HepG2 (cell line): Measurements from ENCODE around the gene COL18A1. TPM values are rescaled to one million over a fixed set of nuclear protein-coding genes. Genes with fewer than 3 reads are reported as not detected.
"Not testable (repeated sequence)": the region's sequence is repeated elsewhere in the genome, so short reads cannot be mapped to it uniquely, and the experiment has no call there.

Source experiments
- ATAC-seq: fragments of 200-7000 bp; cut with Tn5 transposase; 3 replicates; pipeline ENCODE4 v1.9.1; 2020; ENCODE audit warnings: mild to moderate bottlenecking, moderate library complexity
- BruUV-seq: library from RNA; stranded (reverse); fragments of 400-500 nt; replicated peaks from 2 replicates; lab custom pipeline; 2021; lab: Mats Ljungman, UMichigan
- CTCF ChIA-PET: fragments of 300-600 bp; formaldehyde crosslinking; extraction: SDS; loops from one replicate; lab custom pipeline; 2021; ENCODE audit warnings: low total read pairs, inconsistent platforms, low intra/inter-chr PET ratio; lab: Yijun Ruan, JAX
- POLR2A ChIA-PET: fragments of 350-600 bp; sonication (Branson Sonifier 250); formaldehyde crosslinking; loops from one replicate; lab custom pipeline; 2020; ENCODE audit warnings: antibody characterized with exemption, inconsistent platforms; lab: Yijun Ruan, JAX
- DNase-seq: peaks from one replicate; pipeline ENCODE4 v3.0.0-alpha.2; 2015; ENCODE audit warnings: low spot score
- FAIRE-seq: peaks from 3 replicates; lab custom pipeline; 2011; peaks lifted over from hg19 to GRCh38; lab: Jason Lieb, UNC
- H2AFZ ChIP-seq: one replicate; pipeline ENCODE4 v1.6.1; 2011; ENCODE audit warnings: low read length, inconsistent platforms
- H3K27ac ChIP-seq: fragments of 300-600 bp; 3 replicates; pipeline ENCODE4 v1.8.0; 2011; ENCODE audit warnings: mixed run types, mild to moderate bottlenecking, mixed read lengths, low read length, inconsistent platforms; ENCODE audit not compliant: insufficient read depth; ENCODE audit errors: extremely low read length
- H3K27me3 ChIP-seq, 2 experiments: fragments of 200-600 bp in 1 of 2; 2 replicates in 1 of 2; 3 replicates in 1 of 2; pipeline versions ENCODE4 v1.6.0 to v1.8.0; 2011; ENCODE audit warnings: low read length in 2 of 2, mild to moderate bottlenecking in 2 of 2, moderate library complexity in 2 of 2, inconsistent platforms in 1 of 2; ENCODE audit not compliant: insufficient read depth in 2 of 2, control insufficient read depth in 1 of 2
- H3K36me3 ChIP-seq, 2 experiments: fragments of 200-600 bp in 1 of 2; replicated peaks in 1 of 2; 2 replicates in 1 of 2; 3 replicates in 1 of 2; pipeline versions ENCODE4 v1.5.1 to v1.8.0; 2011; ENCODE audit warnings: low read length in 2 of 2, inconsistent platforms in 1 of 2; ENCODE audit not compliant: insufficient read depth in 2 of 2, control insufficient read depth in 1 of 2
- H3K4me1 ChIP-seq: 2 replicates; pipeline ENCODE4 v1.5.1; 2012; ENCODE audit warnings: low read length, inconsistent platforms; ENCODE audit not compliant: insufficient read depth
- H3K4me2 ChIP-seq: 2 replicates; pipeline ENCODE4 v1.6.0; 2011; ENCODE audit warnings: low read depth, low read length, inconsistent platforms
- H3K4me3 ChIP-seq, 3 experiments: fragments of 200-600 bp in 1 of 3; sonication (generic), shearing (Covaris generic) in 1 of 3; replicated peaks in 1 of 3; 2 replicates each; pipeline ENCODE4 v1.5.1; 2011 to 2016; ENCODE audit warnings: low read length in 3 of 3, inconsistent platforms in 2 of 3, low read depth in 2 of 3, mild to moderate bottlenecking in 2 of 3, control low read depth in 1 of 3, mixed read lengths in 1 of 3; ENCODE audit not compliant: insufficient read depth in 1 of 3
- H3K79me2 ChIP-seq: one replicate; pipeline ENCODE4 v1.6.1; 2011; ENCODE audit warnings: low read length, inconsistent platforms; ENCODE audit not compliant: insufficient read depth
- H3K9ac ChIP-seq: 2 replicates; pipeline ENCODE4 v1.6.0; 2011; ENCODE audit warnings: mild to moderate bottlenecking, low read depth, low read length, inconsistent platforms; ENCODE audit not compliant: insufficient read depth
- H3K9me3 ChIP-seq: 2 replicates; pipeline ENCODE4 v1.5.1; 2012; ENCODE audit warnings: mild to moderate bottlenecking, low read length
- H4K20me1 ChIP-seq: 2 replicates; pipeline ENCODE4 v1.6.0; 2011; ENCODE audit warnings: inconsistent platforms, mild to moderate bottlenecking, low read length, moderate library complexity; ENCODE audit not compliant: insufficient read depth
- ETS1 ChIP-seq: sonication (generic); formaldehyde crosslinking; IDR thresholded peaks from 2 replicates; pipeline ENCODE4 v1.4.0; 2020; ENCODE audit warnings: missing genetic modification reagents
- WGBS: methylation state at CpG from one replicate; pipeline ENCODE4 v1.1.6; 2017; ENCODE audit warnings: low lambda C conversion rate; 5-methylcytosine and 5-hydroxymethylcytosine counted together
- in situ Hi-C: cut with HindIII; loops from 2 replicates; pipeline ENCODE4 v1.10.0; 2017; ENCODE audit warnings: low pct_unique_long_range_greater_than_20kb; ENCODE audit not compliant: extremely low pct_ligation_motif_present
- intact Hi-C: fragments of 100-400 bp; cut with micrococcal nuclease; formaldehyde crosslinking; loops from one replicate; pipeline ENCODE4 v1.10.0; 2022; ENCODE audit not compliant: unreplicated experiment
- polyA plus RNA-seq, 8 experiments: library from polyadenylated mRNA; depleted of rRNA in 3 of 8; stranded (reverse) in 7 of 8; unstranded in 1 of 8; fragments of >200 nt; fragmentation: Illumina TruSeq in 4 of 8; extraction: Trizol in 4 of 8; gene quantifications; 2 replicates each; pipeline versions ENCODE4 v1.2.1 to v1.2.3, GENCODE V29; 2011 to 2016; ENCODE audit warnings: low read depth in 4 of 8, missing spikeins in 1 of 8, mixed read lengths in 1 of 8; ENCODE audit not compliant: insufficient read depth in 1 of 8
- total RNA-seq, 5 experiments: library from RNA; depleted of rRNA; stranded (reverse); fragments of >200 nt; fragmentation: Illumina TruSeq; extraction: Trizol; gene quantifications; 2 replicates each; pipeline ENCODE4 v1.2.3, GENCODE V29; 2016; ENCODE audit warnings: low read depth in 1 of 5
- TF ChIP-seq, protein P1 (sequence below): sonication (generic); formaldehyde crosslinking; IDR thresholded peaks from 2 replicates; pipeline ENCODE4 v1.4.0; 2020; ENCODE audit warnings: missing genetic modification reagents

The COL18A1 gene
- total and polyA plus RNA-seq, 2 of the 13 experiments (the other 11 are each of a cell fraction or from before 2014, with no cell fraction given), result 79.0 to 102 TPM

GRCh38 chr21:45362748-45363145 lies 42.2 kb upstream of the COL18A1 start (continued):
- no peak for TF ChIP-seq ETS1 (CRISPR knock-in tag)
- TF ChIP-seq, protein P1, sequence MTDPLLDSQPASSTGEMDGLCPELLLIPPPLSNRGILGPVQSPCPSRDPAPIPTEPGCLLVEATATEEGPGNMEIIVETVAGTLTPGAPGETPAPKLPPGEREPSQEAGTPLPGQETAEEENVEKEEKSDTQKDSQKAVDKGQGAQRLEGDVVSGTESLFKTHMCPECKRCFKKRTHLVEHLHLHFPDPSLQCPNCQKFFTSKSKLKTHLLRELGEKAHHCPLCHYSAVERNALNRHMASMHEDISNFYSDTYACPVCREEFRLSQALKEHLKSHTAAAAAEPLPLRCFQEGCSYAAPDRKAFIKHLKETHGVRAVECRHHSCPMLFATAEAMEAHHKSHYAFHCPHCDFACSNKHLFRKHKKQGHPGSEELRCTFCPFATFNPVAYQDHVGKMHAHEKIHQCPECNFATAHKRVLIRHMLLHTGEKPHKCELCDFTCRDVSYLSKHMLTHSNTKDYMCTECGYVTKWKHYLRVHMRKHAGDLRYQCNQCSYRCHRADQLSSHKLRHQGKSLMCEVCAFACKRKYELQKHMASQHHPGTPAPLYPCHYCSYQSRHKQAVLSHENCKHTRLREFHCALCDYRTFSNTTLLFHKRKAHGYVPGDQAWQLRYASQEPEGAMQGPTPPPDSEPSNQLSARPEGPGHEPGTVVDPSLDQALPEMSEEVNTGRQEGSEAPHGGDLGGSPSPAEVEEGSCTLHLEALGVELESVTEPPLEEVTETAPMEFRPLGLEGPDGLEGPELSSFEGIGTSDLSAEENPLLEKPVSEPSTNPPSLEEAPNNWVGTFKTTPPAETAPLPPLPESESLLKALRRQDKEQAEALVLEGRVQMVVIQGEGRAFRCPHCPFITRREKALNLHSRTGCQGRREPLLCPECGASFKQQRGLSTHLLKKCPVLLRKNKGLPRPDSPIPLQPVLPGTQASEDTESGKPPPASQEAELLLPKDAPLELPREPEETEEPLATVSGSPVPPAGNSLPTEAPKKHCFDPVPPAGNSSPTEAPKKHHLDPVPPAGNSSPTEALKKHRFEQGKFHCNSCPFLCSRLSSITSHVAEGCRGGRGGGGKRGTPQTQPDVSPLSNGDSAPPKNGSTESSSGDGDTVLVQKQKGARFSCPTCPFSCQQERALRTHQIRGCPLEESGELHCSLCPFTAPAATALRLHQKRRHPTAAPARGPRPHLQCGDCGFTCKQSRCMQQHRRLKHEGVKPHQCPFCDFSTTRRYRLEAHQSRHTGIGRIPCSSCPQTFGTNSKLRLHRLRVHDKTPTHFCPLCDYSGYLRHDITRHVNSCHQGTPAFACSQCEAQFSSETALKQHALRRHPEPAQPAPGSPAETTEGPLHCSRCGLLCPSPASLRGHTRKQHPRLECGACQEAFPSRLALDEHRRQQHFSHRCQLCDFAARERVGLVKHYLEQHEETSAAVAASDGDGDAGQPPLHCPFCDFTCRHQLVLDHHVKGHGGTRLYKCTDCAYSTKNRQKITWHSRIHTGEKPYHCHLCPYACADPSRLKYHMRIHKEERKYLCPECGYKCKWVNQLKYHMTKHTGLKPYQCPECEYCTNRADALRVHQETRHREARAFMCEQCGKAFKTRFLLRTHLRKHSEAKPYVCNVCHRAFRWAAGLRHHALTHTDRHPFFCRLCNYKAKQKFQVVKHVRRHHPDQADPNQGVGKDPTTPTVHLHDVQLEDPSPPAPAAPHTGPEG, result no peak

- H3K4me2 ChIP-seq, ATAC-seq, BruUV-seq, in situ Hi-C loops, H2AFZ ChIP-seq, H3K27me3 ChIP-seq, H3K4me3 ChIP-seq, H3K36me3 ChIP-seq, H3K27ac ChIP-seq, DNase-seq, FAIRE-seq, H3K9ac ChIP-seq, H4K20me1 ChIP-seq, H3K79me2 ChIP-seq, CTCF ChIA-PET, intact Hi-C loops, H3K9me3 ChIP-seq: not testable (repeated sequence)
- 95% methylated on average over 18 of the region's 19 CpGs for WGBS
- peaks cover 84% of the 10 kb centered on the region for H3K4me1 ChIP-seq
- POLR2A ChIA-PET, result interaction anchor here (1.5 kb wide), 1 partner anchor 106 kb away, joined by 9 read pairs; no protein-coding TSS in a partner anchor
Measured at GRCh38 chr21:45363272-45363671, 41.7 kb upstream of the COL18A1 start.
